ENCODE data around the gene COX7A1. TPM values are rescaled to one million over a fixed set of nuclear protein-coding genes. Genes with fewer than 3 reads are reported as not detected.
A peak's percentile ranks its signal among the peaks of the same experiment; 100 is the strongest.
"Not testable (repeated sequence)": the region's sequence is repeated elsewhere in the genome, so short reads cannot be mapped to it uniquely, and the experiment has no call there.

COX7A1 gene
- polyA plus RNA-seq (ENCODE audit: insufficient read length in 3 of 3), result 10 to 100 TPM; 24.3 to 28.2 (median 26.4) TPM

GRCh38 chr19:36152352-36153091 is at the start of gene COX7A1:
COX7A1 (minus strand) TSS chr19:36152447; CDS start chr19:36152407, 40 bp downstream.
- DNase-seq (ENCODE audit: low read depth in 3 of 3, low spot score in 2 of 3), result no peak

DNA sequence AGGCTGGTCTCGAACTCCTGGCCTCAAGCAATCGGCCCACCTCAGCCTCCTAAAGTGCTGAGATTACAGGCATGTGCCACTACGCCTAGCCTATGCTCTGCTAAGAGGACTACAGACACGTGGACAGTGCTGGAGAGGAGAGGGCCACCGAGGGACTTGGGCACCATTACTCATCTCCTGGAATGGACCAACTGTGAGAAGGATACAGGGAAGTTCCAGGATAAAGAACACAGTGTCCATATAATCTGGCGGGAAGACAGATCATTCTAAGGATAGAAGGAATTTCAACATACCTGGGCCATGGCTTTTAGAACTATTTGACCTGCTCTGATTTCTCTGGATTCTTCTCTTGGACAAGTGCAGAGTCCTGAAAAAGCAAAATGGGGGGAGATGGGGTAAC is 49.4 kb upstream of the COX7A1 start:
- DNase-seq (ENCODE audit: low read depth in 3 of 3, low spot score in 2 of 3), result no peak

DNA sequence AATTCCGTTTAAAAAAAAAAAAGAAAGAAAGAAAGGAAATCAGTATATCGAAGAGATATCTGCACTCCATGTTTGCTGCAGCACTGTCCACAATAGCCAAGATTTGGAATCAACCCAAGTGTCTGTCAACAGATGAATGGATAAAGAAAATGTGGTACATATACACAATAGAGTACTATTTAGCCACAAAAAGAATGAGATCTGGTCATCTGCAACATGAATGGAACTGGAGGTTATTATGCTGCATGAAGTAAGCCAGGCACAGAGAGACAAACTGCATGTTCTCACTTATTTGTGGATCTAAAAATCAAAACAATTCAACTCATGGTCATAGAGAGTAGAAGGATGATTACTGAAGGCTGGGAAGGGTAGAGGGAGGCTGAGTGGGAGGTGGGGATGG is 45.9 kb upstream of the COX7A1 start:
- DNase-seq (ENCODE audit: low read depth in 3 of 3, low spot score in 2 of 3), result no peak

DNA sequence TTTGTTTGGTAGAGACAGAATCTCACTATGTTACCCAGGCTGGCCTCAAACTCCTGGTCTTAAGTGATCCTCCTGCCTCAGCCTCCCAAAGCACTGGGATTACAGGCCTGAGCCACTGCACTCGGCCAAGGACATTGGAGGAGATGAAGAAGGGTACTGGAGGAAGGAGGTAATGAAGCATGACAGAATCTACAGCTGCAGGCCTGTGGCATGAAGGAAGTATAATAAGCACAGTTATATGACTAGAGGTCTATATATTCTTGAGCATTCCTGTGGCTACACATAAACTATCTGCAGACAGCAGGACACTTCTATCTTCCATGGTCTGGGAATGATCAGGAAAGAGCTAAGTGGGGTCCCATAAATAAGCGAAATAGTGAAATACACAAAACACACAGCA is 44.0 kb upstream of the COX7A1 start:
- DNase-seq (ENCODE audit: low read depth in 3 of 3, low spot score in 2 of 3), result no peak

DNA sequence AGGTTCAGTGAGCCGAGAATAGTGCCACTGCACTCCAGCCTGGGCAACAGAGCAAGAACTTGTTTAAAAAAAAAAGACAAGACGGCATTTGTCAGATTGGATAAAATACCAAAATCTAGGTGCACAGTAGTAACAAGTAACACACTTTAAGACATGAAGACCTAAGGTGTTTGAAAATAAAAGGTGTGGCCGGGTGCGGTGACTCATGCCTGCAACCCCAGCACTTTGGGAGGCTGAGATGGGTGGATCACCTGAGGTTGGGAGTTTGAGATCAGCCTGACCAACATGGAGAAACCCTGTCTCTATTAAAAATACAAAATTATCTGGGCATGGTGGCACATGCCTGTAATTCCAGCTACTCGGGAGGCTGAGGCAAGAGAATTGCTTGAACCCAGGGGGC is 34.5 kb upstream of the COX7A1 start:
- not testable (repeated sequence) for DNase-seq (ENCODE audit: low read depth in 3 of 3, low spot score in 2 of 3)

GRCh38 chr19:36183245-36183628 is 31.0 kb upstream of the COX7A1 start:
- no peak for DNase-seq (ENCODE audit: low read depth in 3 of 3, low spot score in 2 of 3)

GRCh38 chr19:36182612-36183244 is 30.5 kb upstream of the COX7A1 start:
- DNase-seq (ENCODE audit: low read depth in 3 of 3, low spot score in 2 of 3), result no peak

DNA sequence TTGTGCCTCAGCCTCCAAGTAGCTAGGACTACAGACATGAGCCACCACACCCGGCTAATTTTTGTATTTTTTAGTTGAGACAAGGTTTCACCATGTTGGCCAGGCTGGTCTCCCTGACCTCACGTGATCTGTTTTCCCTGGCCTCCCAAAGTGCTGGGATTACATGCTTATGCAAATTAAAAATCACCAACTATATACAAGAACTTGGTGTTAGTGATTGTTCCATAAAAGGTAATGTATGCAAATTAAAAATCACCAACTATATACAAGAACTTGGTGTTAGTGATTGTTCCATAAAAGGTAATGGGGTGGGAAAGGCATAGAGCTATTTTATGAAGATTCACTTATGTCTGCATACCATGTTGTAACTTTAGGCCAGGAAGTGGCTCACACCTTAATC is 26.8 kb upstream of the COX7A1 start:
- DNase-seq (ENCODE audit: low read depth in 3 of 3, low spot score in 2 of 3), result not testable (repeated sequence)

- not testable (repeated sequence) for DNase-seq (ENCODE audit: low read depth in 3 of 3, low spot score in 2 of 3)
Measured at GRCh38 chr19:36173846-36174245, 21.6 kb upstream of the COX7A1 start.

DNA sequence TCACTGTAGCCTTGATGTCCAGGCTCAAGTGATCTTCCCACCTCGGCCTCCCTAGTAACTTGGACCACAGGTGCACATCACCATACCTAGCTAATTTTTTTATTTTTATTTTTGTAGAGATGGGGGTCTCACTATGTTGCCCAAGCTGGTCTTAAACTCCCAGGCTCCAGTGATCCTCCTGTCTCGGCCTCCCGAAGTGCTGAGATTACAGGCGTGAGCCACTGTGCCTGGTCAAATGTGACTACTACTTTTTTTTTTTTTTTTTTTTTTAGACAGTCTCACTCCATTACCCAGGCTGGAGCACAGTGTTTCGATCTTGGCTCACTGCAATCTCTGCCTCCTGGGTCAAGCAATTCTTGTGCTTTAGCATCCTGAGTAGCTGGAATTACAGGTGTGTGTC is 20.6 kb upstream of the COX7A1 start:
- no peak for DNase-seq (ENCODE audit: low read depth in 3 of 3, low spot score in 2 of 3)

GRCh38 chr19:36169084-36169760 is 17.0 kb upstream of the COX7A1 start:
- DNase-seq (ENCODE audit: low read depth in 3 of 3, low spot score in 2 of 3), result peak in 2 of 3 donors; percentile 36 to 56

GRCh38 chr19:36163813-36164212 is 11.6 kb upstream of the COX7A1 start:
- no peak for DNase-seq (ENCODE audit: low read depth in 3 of 3, low spot score in 2 of 3)

DNA sequence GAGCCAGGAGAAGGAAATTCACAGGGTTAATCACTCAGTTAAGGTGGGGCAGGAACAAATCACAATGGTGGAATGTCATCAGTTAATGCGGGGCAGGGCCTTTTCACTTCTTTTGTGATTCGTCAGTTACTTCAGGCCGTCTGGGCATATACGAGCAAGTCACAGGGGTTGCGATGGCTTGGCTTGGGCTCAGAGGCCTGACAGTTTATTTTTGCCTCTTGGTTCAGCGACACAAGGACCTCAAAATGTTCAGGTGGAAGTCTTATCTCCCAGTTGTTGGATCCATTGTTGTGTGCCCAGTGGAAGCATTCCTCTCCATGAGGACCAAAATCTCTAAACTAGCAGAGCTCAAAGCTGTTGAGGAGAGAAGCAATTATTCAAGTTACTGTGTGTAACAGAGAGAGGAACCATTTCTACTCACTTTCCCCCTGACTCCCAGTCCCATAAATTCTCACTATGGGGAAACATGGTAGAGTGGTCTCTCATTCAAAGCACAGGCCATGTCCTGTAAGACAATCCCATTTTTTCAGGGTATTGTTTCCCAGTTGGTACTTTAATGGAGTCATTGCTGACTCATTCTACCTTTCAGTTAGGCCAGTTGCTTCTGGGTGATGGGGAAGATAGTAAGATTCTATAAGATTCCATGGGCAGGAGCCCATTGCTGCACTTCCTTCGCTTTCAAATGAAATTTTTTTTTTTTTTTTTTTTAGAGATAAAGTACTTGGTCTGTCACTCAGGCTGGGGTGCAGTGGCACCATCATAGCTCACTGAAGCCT is 8.8 kb upstream of the COX7A1 start:
- DNase-seq (ENCODE audit: low read depth in 3 of 3, low spot score in 2 of 3), result no peak

DNA sequence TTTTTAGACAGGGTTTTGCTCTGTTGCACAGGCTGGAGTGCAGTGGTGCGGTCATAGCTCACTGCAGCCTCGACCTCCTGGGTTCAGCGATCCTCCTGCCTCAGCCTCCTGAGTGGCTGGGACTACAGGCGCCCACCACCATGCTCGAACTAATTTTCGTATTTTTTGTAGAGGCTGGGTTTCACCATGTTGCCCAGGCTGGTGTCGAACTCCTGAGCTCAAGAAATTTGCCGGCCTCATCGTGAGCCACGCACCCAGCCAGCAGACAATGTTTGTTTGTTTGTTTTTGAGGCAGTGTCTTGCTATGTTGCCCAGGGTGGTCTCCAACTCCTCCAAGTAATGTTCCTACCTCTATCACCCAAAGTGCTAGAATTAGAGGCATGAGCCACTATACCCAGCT is 879 bp upstream of the COX7A1 start:
- DNase-seq (ENCODE audit: low read depth in 3 of 3, low spot score in 2 of 3), result no peak

GRCh38 chr19:36152019-36152351 is 262 bp downstream of the COX7A1 start:
- DNase-seq (ENCODE audit: low read depth in 3 of 3, low spot score in 2 of 3), result no peak

GRCh38 chr19:36151144-36152018 is 866 bp downstream of the COX7A1 start:
- DNase-seq (ENCODE audit: low read depth in 3 of 3, low spot score in 2 of 3), result no peak

- DNase-seq (ENCODE audit: low read depth in 3 of 3, low spot score in 2 of 3), result no peak
Measured at GRCh38 chr19:36150586-36150985, 1.7 kb downstream of the COX7A1 start.

GRCh38 chr19:36149673-36150406 is 2.4 kb downstream of the COX7A1 start:
- DNase-seq (ENCODE audit: low read depth in 3 of 3, low spot score in 2 of 3), result no peak

DNA sequence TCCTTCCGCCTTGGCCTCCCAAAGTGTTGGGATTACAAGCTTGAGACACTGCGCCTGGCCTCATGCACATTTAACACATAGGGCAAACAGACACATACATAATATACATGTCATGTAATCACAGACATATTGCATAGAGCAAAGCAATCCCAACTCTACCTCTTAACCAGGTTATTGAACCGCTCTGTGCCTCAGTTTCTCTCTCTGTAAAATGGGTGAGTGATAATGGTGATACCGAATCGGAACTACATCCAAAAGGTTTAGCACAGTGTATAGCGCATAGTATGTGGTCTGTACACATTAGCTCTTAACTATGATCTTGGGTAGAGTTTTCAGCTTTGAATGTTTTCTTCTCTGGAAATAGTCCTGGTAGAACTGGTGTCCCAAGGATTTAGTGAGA is 7.6 kb downstream of the COX7A1 start:
- no peak for DNase-seq (ENCODE audit: low read depth in 3 of 3, low spot score in 2 of 3)

GRCh38 chr19:36142496-36142895 is 9.8 kb downstream of the COX7A1 start:
- DNase-seq (ENCODE audit: low read depth in 3 of 3, low spot score in 2 of 3), result no peak

Measured in right renal cortex interstitium (tissue), 3 donors.